Islet precursor cell (in vitro differentiated cells): ENCODE data around the gene NOX1.
"Not testable (repeated sequence)": the region's sequence is repeated elsewhere in the genome, so short reads cannot be mapped to it uniquely, and the experiment has no call there.

Experiments
- DNase-seq: peaks from one replicate; pipeline ENCODE4 v3.0.0-alpha.2; 2018

The NOX1 gene

DNA sequence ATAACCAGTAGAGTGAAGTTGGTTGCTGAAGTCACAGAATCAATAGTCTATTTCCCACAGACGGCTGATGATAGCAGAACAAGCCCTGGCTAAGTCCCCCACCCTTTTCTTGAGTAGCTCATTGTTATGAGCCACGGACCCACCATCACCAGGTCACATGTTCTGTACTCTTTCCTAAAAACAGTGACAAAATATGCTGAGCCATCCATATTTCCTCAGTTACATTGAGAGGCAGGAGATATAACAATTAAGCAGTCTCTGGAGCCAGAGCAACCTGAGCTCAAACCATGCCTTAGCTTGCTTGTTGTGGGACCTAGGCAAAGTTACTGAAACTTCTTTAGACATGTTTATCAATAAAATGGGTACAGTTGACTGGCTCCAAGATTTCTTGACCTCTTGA is 56.8 kb downstream of the NOX1 start:
- DNase-seq: no peak

DNA sequence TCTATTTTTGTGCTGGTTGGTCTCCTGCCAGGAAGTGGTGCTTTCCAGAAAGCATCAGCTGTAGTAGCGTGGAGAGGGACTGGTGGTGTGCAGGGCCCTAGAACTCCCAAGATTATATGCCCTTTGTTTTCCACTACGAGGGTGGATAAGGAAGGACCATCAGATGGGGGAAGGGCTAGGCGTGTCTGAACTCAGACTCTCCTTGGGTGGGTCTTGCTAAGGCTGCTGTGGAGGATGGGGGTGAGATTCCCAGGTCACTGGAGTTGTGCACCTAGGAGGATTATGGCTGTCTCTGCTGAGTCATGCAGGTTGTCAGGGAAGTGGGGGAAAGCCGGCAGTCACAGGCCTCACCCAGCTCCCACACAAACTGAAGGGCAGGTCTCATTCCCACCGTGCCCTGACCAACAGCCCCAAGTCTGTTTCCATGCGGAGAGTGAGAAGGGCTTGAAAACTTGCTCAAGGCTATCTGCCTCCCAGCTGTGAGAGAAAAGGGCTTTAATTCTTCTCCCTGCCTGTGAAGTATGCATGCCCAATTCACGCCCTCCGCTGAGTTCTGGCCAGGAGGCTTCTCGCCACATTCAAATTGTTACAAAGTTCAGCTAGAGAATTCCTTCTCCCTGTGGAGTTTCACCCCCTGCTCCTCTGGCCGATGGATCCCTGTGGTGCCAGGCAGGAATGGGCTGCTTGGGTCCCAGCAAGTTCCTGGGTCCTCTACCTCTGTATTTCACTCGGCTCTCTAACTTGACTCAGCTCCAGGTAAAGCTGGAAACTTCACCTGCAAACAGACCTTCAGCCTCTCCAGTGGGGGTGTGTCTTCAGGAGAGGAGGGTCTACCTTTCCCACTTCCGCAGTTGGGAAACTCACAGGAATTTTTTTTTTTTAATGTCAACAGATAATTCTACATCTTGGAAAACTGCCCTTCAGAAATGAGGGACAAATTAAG is 61.7 kb downstream of the NOX1 start:
- DNase-seq: peak; percentile 46

DNA sequence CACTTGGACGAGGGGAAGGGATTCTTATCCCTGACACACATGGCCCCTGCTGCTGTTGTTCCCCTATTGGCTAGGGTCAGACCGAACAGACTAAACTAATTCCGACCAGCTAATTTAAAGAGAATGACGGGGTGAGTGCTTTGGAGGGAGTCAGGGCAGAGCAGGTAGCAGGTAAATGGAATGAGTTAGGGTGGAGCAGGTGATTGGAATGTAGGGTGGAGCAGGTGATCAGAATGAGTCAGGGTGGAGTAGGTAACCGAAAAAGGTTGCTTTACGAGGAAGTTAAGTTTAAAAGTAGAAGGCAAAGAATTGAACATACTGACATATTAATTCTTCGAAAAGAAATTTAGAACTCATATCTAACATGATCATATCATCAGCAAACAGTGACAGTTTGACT is 65.9 kb downstream of the NOX1 start:
- DNase-seq: not testable (repeated sequence)

DNA sequence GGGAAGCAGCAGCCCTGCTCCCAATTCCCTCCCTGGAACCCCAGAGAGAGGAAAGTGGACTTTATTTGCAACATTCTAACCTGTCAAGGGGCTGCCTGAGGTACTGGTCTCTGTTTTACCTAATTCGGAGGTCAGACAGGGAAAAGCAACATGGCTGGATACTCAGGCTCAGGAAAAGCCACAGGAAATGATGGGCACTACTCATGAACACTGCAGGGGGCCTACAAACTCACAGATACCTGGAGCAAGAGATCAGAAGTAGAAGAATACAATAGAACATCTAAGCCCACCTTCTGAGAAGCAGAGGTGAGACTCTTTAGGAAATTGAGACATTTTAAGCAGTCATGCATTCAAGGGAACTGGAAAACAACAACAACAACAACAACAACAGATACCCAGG is 69.4 kb downstream of the NOX1 start:
- DNase-seq: no peak

DNA sequence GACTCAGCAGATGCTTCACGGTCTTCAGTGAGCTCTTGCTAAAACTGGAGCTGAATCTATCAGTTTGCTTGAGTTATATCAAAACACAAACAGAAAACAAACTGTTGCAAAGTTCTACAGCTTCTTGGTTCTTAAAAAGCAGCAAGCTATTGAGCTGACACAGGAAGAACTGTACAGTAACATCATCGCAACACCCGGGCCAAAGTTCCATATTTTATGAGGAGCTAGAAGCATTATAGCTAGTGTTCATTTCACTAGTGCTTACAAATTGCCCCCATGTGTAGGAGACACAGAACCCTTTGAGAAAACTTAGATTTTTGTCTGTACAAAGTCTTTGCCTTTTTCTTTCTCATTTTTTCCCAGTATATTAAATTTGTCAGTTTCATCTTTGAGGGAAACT is 71.3 kb downstream of the NOX1 start:
- DNase-seq: no peak

DNA sequence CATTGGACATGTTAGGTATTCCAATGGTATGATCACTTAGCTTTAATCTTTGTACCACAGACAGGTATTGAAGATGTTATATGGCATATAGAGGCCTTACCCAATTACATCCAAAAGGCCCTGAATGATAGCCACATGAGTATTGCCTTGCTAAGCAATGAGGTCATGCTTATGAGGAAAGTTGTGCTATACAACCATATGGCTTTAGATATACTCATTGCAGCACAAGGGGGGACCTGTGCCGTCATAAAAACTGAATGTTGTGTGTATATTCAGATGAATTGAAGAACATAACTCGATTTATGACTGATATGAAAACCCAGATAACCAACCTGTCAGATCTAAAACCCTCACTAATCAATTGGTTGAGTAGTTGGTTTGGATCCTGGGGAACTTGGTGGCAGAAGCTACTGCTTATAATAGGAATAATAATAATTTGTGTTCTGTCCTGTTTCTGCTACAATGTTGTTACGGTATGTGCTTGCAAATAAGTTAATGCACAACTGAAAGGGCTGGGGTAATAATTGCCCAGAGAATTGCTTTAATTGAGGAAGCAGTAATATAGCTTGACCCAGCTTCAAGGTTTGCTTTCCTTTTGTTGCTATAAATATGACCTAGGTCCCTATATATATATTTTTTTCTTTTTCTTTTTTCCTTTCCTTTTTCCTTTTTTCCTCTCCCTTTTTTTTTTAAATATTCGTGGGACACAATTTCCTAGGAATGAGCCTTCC is 75.5 kb downstream of the NOX1 start:
- no peak for DNase-seq

DNA sequence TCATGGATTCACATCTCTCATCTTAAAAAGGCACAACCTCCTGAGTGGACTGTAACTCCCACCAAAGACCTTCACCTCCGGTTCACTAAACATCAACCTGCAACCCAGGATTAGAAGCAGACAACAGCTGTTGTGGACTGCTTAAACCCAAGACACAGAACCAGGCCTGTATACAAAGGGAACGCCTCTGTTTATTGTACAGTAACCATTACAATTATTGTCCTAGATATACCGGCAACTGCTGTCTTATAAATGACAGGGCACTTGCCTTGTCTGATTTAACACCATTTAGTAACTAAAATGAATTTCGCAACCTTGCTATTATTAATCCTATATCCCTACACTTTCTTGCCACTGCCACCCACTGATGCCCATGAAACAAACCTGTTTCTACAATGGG is 76.8 kb downstream of the NOX1 start:
- DNase-seq: no peak

DNA sequence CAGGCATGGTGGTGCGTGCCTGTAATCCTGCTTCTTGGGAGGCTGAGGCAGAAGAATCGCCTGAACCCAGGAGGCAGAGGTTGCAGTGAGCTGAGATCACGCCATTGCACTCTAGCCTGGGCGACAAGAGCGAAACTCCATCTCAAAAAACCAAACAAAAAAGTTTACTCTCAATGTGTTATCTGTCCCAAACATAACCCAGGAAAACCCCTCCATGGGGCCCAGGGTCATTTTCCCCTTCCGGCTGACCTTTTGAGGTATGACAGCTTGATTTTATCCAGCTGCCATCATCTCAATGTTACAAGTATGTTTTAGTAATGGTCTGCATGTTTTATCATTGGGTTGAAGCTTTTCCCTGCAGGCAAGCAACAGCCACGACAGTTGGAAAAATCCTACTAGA is 77.8 kb downstream of the NOX1 start:
- DNase-seq: not testable (repeated sequence)
